GM21529 (cell line): ENCODE results near the gene SUPT6H.
A peak's percentile ranks its signal among the peaks of the same experiment; 100 is the strongest.

Experiments used
- ATAC-seq: cut with Tn5 transposase; IDR thresholded peaks from one replicate; pipeline ENCODE4 v1.9.1; 2021; ENCODE audit not compliant: unreplicated experiment

Gene SUPT6H

GRCh38 chr17:28661635-28662526 lies at the start of gene SUPT6H, which contains the start of gene SDF2:
Gene SUPT6H (plus strand): TSS chr17:28662205. CDS start chr17:28673402, 11,197 bp downstream.
Gene SDF2 (minus strand): TSS chr17:28661906. CDS start chr17:28661876, 30 bp downstream.
- peak; percentile 81 for ATAC-seq

DNA sequence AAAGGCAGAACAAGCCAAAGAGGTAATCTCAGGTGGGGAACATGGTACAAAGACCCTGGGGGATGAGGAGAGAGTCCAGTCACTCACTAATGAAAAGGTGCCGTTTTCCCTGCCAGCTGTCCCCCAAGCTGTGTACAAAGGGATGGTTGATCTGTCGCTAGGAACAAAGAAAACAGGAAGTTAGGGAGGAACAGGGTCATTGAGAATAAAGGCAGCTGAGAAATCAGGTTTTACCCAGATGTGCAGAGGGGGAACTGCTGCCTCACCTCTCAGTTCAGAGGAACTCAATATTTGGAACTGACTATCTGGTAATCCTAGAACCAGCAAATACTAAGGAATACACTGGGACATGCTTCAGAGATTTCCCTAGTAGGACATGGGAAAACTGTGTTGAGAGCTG lies 49.5 kb upstream of the SUPT6H start:
- no peak for ATAC-seq

- no peak for ATAC-seq
Measured at GRCh38 chr17:28612936-28613872, 48.8 kb upstream of the SUPT6H start.

- ATAC-seq = no peak
Measured at GRCh38 chr17:28613931-28614381, 48.0 kb upstream of the SUPT6H start, which contains the start of gene RSKR. Gene RSKR (minus strand): TSS chr17:28614185. CDS start chr17:28614161, 24 bp downstream.

- no peak for ATAC-seq
Measured at GRCh38 chr17:28615260-28615940, 46.6 kb upstream of the SUPT6H start.

GRCh38 chr17:28616281-28616680 lies 45.7 kb upstream of the SUPT6H start:
- no peak for ATAC-seq

DNA sequence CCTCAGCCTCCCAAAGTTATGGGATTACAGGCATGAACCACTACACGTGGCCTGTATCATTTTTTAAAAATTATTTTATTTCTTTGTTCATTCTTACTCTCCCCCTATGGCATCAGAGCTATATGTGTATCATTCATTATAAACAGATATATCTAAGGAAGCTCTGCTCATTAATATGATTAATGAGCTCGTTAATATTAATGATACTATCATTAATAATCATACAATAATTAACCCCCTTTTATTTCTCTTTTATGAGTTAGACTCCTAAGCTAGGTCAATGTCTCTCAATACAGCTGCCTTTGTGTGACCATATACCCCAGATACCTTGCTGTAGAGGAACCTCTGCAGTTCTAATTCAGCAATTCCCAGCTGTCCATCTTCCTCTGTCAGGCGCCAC lies 43.5 kb upstream of the SUPT6H start:
- no peak for ATAC-seq

DNA sequence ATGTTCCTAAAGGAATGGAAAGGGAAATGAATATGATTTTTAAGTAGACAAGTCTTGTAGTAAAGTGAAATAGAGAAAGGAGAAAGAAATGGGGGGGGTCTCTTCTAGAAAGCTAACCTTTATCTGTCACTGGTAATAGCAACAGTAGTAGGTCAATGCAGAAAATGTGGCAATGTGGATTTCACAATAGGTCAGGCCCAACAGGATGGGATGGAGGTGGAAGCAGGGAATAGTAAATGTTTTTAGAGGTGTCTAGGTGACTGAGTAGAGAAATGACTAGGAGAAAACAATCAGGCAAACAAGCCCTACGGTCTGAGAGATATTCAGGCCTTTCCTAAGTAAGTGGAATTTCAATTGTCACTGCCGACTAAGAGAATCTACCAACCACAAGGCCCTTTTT lies 42.0 kb upstream of the SUPT6H start:
- ATAC-seq = no peak

- ATAC-seq = no peak
Measured at GRCh38 chr17:28622186-28622585, 39.8 kb upstream of the SUPT6H start.

DNA sequence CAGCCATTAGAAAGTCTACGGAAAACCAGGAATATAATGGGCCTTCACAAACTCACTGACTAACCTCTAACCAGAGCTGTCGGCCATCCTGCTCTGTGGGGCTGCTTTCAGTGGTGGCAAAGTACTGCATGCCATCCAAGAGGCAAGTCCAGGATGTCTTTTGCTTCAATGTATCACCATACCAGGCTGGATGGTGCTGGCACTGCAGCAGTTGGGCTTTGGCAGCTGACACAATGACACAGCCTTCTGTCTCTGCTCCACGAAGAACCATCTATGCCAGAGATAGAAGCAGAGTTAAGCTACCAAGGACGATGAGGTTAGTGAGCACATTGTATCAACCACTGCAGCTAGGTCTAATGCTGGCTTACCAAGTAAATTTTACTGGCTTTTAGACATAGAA lies 38.3 kb upstream of the SUPT6H start:
- ATAC-seq = no peak

DNA sequence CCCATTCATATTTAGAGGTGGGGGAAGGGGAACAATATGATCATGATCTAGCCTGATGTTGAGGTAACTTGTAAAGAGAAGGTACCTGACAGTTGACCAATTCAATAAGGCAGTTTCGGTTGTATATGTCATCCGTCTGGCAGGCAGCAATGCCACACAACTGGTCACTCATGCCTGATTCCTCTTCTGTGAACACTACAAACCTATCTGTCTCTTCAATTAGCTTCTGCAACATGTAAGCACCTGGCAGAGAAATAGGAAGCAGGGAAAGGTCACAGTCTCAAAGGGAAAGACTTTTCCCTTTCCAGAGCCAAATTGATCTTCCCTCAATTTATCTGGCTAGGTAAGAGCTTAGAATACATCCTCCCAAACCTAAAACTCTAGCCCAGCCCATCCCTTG lies 37.9 kb upstream of the SUPT6H start:
- ATAC-seq = no peak

- ATAC-seq = no peak
Measured at GRCh38 chr17:28626818-28627217, 35.2 kb upstream of the SUPT6H start.

DNA sequence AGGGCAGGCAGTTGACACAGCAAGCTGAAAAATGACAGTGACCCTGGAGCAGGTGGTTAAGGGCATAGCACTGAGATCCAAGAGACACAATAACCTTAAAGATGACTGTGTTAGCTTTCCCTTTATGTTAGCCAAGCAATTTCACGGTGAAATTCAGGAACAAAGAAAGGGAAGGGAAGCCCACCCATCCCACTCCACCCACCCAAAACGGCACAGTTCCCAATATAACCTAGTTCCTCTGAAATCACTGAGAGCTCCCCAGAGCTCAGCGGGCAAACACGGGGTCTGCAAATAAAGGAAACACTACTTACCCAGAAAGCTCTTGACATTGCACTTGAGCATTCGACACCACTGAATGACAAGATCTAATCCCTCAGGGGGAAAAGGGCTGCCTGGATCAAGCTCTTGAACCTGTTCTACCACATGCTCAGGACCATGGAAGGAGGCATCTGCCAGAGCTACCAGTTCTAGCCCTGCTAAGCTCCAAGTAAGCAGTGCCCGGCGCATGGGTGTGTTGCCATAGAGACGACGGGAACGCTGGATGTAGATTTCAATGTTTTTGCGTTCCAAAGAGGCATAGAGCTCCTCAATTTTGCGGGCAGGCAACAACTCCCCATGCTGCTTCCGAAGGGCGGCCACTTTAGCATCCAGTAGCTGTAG lies 27.7 kb upstream of the SUPT6H start:
- no peak for ATAC-seq

- no peak for ATAC-seq
Measured at GRCh38 chr17:28635506-28635905, 26.5 kb upstream of the SUPT6H start.

- no peak for ATAC-seq
Measured at GRCh38 chr17:28641579-28641978, 20.4 kb upstream of the SUPT6H start.

GRCh38 chr17:28643983-28644786 lies 17.8 kb upstream of the SUPT6H start:
- no peak for ATAC-seq

DNA sequence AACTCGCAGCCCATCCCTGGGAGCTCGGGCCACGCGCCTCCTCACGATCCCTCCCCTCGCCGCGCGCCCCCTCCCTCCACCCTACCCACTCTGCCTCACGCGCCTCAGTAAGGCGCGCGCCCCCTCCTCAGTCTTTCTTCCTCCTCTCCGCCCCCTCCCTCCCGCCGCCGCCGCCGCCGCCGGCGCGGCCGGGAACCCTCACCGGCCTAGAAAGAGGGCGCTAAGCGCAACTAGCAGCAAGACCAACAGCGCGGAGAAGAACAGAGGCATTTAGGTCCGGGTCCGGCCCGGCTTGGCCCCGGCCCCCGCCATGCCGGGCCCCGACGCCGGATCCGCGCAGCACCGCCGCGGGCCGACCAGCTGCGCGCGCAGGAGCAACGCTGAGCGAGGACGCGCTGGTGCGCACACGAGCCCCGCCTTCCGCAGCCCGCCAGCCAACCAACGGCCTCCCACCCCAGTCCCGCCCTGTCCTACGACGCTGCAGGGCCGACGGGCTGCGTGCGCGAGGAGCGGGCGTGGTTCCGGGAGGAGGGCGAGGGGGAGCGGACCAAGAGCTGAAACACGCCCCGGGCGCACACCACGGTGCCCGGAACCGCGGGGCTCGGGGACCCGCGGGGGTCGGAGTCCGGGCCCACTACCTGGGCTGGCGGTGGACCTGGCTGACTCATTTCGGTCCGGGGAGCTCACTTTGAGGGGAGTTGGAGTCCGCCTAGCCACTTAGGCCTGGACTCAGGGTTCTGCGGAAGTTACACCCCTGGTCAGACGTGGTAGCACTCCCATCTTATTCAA lies 17.0 kb upstream of the SUPT6H start, which contains the start of gene BLTP2:
TSS of gene BLTP2 (minus strand) at position 372 of the 789 bp plus-strand sequence. CDS start at position 270, 102 bp downstream.
- peak; percentile 83 for ATAC-seq

DNA sequence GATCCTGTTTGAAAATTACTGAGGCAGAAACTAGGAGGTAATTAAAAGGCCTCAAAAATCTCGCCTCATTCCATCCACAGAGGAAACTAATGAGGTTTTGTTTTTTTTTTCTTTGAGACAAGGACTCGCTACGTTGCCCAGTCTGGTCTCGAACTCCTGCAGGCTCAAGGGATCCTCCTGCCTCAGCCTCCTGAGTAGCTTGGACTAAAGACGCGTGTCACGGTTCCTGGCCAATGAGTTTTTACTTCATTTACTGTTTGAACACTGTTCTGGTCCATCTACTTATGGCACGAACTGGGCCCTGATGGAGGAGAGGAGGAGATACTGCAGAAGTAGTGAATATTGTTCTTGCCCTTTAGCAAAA lies 16.4 kb upstream of the SUPT6H start:
- ATAC-seq = no peak
